AG08395 (cell line): ENCODE results near the gene FLT3LG.

ENCODE experiments used
- DNase-seq: peaks from one replicate; pipeline ENCODE4 v3.0.0; 2012; ENCODE audit warnings: mixed read lengths, low spot score

Gene FLT3LG, protein sequence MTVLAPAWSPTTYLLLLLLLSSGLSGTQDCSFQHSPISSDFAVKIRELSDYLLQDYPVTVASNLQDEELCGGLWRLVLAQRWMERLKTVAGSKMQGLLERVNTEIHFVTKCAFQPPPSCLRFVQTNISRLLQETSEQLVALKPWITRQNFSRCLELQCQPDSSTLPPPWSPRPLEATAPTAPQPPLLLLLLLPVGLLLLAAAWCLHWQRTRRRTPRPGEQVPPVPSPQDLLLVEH

DNA sequence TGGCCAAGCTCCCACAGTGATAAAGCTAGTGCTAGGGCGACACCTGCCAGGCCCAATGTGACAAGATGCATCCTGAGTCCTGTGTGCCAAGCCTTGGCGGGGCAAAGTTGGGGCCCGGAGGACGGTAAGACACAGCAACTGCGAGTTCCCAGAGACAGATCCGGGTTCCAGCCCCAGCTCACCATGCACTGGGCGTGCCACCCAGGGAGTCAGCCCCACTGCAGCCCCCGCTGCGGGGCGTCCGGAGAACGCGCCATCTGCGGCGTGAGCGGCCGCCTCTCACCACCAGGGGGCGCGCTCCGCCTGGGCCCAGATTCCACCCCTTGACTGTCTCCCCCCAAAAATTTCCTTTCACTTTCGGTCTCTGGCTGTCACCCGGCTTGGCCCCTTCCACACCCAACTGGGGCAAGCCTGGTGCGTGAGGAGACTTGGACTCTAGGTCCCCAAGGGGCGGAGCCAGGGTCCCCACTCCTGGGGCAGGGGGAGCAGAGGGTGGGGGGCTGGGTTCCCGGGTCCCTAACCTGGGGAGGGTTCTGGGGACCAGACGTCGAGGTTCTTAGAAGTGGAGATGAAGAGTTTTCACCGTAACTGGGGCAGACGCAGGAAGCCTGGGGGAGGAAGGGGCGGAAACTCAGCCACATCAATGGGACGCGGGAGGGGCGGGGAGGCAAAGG, at the start of gene FLT3LG:
TSS of gene FLT3LG (plus strand) at position 348 of the 674 bp plus-strand sequence. CDS start 425 bp downstream, outside the sequence.
- DNase-seq: peak; percentile 93

DNA sequence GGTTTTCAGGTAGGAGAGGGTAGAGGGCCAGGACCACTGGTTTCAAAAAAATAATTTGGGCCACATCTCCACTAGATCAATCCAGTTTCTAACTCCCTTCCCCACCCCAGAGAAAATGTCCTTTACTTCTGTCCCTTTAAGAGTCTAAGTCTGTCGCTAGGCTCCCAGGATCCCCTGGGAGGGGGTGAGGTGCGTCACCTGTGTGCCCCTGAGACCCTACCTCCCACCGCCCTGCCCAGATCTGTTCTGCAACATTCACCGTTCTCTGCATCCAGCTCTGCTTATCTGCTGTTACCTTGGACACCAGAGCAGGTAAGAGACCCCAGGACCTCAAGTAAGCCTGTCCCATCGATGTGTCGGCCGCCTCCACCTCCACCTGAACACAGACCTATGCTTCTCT, 48.8 kb upstream of the FLT3LG start, which contains the start of gene GFY:
TSS of gene GFY (plus strand) at position 211 of the 400 bp plus-strand sequence. CDS start 1,043 bp downstream, outside the sequence.
- no peak for DNase-seq

DNA sequence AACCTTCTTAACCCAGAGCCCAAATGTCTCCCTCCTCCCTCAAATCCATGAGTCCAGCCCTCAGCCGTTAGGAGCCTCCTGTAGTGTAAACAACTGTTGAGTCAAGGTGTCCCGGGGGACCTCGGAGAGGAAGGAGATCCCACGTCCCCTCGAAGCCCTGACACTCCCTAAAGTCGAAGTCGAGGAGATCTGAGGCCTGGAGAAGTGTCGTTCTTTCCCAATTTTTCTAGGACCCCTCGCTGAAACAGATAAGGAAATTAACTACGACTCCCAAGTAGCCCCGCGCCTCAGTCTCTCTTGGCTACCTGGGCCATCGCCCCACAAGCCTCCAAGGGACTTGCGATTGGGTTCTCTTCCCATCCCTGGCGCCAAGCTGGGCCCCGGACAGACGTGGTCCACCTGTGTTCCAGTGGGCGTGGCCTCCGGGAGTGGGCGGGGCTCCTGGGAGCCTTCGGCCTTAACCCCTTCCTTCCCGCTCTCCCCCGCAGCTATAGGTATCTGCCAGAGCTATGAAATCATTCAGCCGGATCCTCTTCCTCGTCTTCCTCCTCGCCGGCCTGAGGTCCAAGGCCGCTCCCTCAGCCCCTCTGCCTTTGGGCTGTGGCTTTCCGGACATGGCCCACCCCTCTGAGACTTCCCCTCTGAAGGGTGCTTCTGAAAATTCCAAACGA, 48.0 kb upstream of the FLT3LG start:
- DNase-seq: no peak

DNA sequence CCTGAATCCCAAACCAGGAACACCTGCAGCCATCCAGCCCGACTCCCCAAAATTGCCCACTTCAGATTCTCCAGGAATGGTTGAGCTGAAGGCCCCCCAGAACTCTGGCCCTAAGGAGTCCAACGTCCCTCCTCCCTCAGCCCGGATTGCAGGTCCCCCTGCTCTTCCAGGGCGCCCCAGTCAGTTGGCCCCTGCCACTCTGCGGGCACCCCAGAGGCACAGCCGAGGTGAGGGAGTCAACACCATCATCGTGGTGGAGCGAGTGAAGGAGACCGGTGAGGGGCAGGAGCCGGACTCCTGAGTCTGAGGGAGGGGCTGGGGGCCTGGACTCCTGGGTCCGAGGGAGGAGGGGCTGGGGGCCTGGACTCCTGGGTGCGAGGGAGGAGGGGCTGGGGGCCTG, 46.7 kb upstream of the FLT3LG start:
- no peak for DNase-seq

DNA sequence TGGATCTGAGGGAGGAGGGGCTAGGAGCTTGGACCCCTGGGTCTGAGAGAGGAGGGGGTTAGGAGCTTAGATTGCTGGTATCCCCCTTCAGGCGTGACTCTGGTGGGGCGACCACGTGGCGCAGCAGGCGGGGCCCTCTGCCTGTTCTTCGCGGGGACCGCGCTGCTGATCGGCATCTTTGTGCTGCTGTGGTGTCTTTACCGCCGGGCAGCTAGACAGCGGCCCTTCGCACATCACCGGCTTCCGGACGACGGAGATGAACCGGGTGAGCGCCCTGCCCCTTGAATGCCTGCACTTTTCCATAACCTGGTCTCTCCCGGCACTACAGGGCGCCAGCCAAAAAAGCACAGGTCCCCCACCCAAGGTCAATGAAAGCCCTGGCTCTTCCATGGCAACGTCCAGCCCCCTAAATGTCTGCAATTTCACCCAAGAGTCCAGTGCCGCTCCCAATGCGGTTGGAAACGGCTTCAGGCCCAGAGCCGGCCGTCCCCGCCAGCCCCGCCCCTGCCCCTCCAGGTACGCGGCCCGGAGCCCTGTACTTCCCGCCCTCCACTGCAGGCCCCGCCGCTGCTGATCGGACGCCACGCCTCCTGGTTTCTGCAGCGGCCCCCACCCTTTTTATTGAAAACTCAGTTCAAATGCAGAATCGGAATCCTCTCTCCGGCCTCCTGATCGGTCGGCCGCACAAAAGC, 46.0 kb upstream of the FLT3LG start:
- peak; percentile 35 for DNase-seq

DNA sequence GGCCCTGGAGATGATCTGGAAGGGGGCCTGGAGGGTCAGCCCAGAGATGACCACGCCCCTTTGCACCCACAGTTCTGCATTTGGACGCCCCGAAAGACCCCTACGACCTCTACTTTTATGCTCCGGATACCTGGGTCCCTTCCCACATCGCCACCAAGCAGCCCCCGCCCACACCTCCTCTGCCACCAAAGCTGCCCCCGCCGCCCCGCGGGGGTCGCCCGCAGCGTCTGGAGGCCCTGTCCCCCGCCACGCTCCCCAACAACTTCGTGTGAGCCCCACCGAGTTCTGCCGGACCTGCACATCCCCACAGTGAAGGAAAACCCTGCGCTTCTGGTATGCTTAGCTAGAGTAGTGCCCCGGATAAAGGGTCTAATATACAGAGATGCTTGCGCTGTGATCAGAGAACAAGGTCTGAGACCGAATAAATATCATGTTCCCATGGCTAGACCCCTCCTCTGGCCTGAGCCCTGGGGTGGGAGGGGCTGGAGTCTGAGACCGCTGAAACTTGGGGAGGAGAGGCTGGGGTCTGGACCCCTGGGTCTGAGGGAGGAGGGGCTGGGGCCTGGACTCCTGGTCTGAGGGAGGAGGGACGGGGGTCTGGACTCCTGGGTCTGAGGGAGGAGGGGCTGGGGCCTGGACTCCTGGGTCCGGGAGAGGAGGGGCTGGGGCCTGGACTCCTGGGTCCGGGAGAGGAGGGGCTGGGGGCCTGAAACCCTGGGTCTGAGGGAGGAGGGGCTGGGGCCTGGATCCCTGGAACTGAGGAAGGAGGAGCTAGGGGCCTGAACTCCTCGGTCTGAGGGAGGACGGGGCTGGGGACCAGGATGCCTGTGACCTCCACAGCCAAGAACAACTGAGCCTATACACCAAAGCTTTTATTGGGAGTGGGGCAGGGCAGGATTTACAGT, 45.2 kb upstream of the FLT3LG start:
- DNase-seq: no peak

DNA sequence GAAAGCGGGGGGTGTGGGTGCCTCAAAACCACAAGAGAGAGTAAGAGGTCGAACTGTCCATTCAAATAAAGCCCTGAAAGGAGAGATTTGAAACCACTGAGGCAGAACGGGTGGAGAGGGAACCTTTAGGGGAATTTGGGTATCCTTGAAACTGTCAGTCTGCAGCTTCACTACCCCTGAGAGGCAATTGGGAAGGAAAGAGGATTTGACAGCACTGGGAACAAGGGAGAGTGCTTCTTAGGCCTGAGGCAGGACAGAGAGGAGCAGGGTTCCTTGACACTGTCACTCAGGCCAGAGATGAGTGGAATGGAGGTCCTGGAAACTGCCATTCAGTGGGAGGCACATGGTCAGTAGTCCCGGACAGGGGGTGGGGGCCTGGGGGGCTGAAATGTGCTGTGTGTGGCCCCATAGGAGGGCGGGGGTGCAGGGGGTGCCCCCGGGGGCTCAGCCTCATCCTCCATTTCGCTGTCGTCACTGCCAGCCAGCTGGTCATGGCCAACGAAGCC, 43.8 kb upstream of the FLT3LG start:
- no peak for DNase-seq

DNA sequence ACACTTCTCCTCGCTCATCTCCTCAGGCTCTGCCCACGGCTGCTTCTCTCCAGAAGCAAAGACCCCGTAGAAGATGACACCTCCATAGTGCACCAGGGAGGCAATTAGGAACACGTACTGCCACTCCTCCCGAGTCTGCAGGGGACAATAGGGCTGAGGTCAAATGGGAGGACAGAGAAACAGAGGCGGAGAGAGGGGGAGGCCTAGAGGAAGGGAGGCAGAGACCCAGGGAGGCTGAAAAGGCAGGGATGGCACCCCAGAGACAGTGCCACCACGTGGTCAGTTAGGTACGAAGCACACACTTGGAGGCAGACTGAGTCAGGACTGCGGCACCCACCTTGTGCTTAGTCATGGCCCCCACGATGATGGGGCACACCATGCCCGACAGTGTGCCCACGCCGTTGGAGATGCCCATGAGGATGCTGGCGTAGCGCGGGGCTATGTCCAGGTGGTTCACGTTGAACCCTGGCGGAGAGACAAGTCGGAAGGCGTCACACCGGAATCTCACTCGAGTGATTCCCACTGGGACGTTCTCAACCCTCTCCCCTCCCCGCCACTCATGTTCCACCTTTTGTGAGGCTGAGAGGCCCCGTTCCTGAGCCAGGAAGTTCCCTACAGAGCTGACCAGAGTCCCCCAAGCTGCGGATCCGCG, 43.2 kb upstream of the FLT3LG start:
- DNase-seq: no peak

DNA sequence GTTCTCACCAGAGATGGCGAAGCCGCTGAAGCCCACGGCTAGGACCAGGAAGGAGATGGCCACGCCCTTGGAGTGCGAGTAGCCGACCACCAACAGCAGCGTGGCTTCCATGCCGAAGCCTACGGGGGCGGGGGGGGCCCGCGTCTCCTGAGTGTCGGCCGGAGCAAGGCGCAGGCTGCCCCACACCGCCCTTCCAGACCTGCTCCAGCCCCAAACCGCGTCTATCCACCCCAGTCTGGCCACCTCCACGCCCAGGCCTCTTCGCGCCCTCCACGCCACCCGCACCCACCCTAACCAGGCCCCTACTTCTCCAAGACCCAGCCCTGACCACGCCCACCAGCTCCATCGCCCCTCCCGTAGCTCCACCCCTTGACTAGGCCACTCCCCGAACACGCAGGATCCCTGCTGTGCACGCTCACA, 42.7 kb upstream of the FLT3LG start:
- no peak for DNase-seq

DNA sequence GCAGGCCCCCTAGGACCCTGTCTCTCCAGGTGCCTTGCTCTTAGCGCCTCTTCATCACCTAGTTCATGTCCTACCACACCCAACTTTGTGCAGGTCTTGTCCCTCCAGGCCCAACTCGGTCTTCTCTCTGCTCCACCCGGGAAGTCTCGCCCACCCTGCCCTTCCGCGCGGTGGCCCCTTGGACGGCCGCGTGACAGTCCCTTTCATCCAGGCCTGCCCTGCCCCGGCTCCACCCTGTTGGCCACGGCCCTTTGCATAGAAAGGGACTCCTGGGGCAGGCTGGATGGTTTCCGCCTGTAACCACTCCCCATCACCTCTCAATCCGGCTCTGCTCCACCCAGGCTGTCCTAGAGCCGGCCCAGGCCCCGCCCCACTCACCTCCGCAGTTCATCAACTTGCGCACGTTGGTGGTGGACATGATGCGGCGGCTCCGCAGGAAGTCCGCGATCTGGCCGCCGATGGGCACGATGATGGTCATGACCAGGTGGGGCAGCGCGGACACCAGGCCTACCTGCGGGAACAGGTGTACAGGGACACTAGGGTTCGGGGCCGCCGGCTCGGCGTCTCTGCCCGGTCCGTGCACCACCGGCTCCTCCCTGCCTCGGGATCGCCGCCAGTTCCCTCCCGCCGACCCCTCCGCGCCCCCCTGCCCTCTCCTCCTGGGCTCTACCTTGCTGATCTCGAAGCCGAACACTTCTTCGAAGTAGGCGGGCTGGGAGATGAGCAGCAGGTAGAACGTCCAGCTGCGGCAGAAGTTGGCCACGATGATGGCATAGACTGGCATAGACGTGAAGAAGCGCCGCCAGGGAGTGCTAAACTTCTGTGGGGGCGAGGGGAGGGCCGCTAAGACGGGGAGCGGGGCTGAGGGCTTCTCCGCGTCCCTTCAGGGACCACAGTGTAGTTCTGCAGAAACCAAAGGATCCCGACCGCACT, 41.6 kb upstream of the FLT3LG start:
- DNase-seq: no peak

DNA sequence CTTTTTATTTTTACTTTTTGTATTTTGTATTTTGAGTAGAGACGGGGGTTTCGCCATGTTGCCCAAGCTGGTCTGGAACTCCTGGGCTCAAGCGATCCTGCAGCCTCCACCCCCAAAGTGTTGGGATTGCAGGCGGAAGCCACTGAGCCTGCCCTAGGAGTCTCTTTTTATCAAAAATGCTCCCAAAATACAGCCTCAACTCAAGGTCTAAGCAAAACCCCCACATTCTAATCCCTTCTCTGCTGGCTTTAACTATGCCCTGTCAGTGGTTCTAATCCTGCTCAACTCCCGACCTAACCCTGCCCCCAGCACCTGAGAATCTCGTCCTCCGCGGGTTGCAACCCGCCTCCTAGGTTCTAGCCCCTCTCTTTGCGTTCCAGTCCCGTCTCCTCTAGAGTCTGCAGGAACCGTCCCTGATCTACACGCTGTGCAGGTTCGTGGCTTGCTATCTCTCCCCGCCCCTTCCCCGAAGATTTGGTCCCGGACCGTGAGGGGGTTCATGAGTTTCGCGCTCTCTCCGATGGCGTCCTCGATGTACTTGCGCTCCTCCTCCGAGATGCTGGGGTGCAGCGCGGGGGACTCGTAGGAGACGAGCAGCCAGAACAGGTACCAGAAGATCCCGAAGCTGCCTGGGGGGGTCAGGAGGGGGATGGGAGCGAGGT, 40.6 kb upstream of the FLT3LG start:
- no peak for DNase-seq

DNA sequence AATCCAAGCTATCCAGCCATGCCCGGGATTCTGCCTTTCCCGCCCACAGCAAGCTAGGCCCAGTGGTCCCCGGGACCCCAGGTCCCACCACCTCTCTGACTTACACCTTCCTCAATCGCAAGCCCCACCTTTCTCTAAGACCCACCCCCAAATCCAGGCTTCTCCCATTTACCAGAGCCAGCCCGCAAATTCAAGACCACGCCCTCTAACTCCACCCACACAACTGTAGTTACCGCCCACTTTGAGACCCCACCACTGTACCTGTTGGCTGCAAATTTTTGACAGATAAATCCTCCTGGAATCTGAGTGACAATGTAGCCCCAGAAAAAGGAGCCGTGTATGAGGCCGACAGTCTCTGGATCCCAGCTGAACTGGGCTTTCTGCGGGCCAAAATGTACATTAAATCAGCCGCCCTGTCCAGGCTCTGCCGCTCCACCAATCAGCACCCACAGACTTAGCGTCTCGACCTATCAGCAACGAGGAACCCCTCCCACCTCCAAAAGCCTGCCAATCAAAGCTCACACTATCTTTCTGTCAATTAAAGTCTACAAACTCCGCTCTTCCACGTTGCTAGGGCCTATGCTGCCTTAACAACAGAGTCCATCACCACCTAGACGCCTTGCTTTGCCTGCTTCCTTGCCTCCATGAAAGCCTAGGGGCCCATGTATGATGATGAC, 39.0 kb upstream of the FLT3LG start:
- no peak for DNase-seq

DNA sequence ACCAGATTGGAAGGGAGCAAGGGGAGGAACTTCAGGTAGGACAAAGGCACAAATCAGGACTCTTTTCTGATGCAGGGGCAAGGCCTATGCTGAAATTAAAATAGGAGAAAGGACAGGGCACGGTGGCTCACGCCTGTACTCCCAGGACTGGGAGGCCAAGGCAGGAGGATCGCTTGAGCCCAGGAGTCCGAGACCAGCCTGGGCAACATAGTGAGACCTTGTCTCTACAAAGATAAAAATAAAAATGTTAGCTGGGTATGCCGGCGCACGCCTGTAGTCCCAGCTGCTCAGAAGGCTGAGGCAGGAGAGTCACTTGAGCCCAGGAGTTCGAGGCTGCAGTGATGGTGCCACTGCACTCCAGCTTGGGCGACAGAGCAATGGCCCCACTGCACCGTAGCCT, 38.3 kb upstream of the FLT3LG start:
- no peak for DNase-seq

DNA sequence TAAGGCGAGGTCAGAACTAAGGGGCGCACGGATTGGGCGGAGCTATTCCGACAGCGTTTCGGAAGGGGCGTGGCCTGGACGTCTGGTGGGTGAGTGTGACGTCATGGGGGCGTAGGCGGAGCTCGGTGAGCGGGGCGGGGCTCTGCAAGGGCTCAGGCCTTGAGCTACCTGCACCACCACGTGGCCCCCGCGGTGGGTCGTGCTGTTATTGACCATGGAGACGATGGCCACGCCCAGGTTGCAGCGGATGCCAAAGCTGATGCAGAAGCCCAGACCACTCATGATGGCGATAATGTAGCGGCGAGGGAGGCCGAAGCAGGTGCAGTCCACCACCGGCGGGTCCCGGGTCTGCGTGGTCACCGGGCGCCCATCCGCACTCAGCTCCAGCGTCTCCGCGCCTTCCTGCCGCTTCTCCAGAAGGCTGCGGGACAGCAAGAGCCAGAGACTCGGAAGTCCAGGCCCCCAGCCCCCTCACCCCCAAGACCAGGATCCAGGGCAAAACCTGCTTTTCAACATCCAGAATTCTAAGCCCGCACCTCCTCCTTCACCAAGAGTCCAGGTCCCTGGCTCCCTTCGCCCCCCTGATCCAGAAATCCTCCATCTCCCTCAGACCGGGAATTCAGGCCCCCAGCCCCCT, 37.5 kb upstream of the FLT3LG start:
- no peak for DNase-seq

DNA sequence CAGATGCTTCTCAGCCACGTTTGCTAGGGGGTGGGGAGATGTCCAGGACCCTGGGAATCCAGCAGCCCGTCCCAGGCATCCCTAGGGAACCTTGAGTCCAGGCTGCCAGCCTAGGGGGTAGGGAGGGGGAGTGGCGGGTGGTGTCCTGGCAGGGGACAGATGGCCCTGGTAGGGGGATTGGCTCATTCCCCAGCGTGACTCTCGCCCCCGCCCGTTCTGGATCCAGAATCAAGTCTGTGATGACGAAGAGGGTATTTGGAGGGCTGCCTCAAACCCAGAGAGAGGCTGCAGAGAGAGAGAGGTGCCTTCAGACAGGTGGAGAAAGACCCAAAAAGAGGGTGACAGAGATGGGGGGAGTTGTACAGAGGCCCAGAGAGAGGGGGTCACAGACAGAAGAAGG, 36.8 kb upstream of the FLT3LG start:
- DNase-seq: no peak

DNA sequence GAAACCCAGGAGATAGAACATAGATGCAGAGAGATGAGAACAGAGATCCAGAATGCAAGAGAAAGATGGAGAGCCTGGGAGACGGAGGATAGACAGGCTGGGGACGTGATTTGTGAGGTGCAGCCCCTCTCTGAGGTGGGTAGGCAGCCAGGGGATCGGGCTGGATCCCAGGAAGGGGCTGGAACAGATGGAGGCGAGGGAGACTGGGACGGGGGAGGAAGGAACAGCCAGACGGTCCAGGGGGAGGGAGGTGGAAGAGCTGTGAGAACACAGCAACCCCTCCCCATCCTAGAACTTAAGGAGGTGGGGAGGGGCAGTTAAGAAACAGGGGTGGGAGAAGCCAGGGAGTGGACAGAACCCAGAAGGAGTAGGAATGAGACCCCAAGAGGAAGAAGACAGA, 35.8 kb upstream of the FLT3LG start:
- DNase-seq: no peak

DNA sequence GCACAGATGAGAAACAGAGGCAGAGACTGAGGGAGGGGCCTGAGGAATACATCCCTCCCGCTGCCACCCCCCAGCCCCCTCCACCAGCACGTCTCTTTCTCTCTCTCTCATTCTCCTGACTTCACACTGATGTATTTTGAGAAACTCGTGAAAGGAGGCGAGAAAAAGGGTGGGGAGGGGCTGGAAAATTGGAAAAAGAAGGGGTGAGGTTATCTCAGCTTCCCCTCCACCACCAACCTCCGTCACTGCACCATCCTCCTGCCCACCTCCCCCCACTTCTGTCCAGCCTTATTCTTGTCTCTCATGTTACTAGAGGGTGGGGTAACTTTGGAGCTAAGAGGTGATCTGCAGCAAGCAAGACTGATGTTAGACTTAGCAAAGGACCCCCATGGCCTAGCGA, 34.2 kb upstream of the FLT3LG start:
- no peak for DNase-seq
